H1 (cell line): Measurements from ENCODE around the gene NSA2. TPM values are rescaled to one million over a fixed set of nuclear protein-coding genes. Genes with fewer than 3 reads are reported as not detected.

ENCODE experiments used
- CTCF ChIA-PET: fragments of 300-600 bp; sonication (Branson Sonifier 250); formaldehyde crosslinking; loops from one replicate; lab custom pipeline; 2021; ENCODE audit not compliant: partially characterized antibody; lab: Charles Lee
- POLR2A ChIA-PET: fragments of 300-600 bp; sonication (Branson Sonifier 250); formaldehyde crosslinking; loops from one replicate; lab custom pipeline; 2021; ENCODE audit warnings: inconsistent platforms; ENCODE audit not compliant: partially characterized antibody; lab: Charles Lee
- DNase-seq, 2 experiments: peaks; one replicate each; pipeline versions ENCODE4 v3.0.0 to v3.0.0-alpha.2; 2010 to 2022; ENCODE audit warnings: low spot score in 2 of 2, low read depth in 1 of 2, mixed read lengths in 1 of 2
- FAIRE-seq: peaks from 2 replicates; lab custom pipeline; 2011; peaks lifted over from hg19 to GRCh38; lab: Jason Lieb, UNC
- H2AFZ ChIP-seq: 2 replicates; pipeline ENCODE4 v1.8.1; 2012; ENCODE audit warnings: low read length, inconsistent platforms
- H2AK5ac ChIP-seq: 2 replicates; pipeline ENCODE4 v1.6.1; 2013; ENCODE audit warnings: low read depth, low read length
- H2BK120ac ChIP-seq: replicated peaks from 2 replicates; pipeline ENCODE3; 2013; ENCODE audit warnings: low read depth, low read length, inconsistent platforms
- H2BK12ac ChIP-seq: 2 replicates; pipeline ENCODE4 v1.6.1; 2013; ENCODE audit warnings: low read depth, low read length
- H2BK15ac ChIP-seq: 2 replicates; pipeline ENCODE4 v1.6.1; 2013; ENCODE audit warnings: low read length
- H2BK20ac ChIP-seq: 2 replicates; pipeline ENCODE4 v1.6.1; 2013; ENCODE audit warnings: low read length
- H2BK5ac ChIP-seq: 2 replicates; pipeline ENCODE4 v1.6.1; 2013; ENCODE audit warnings: low read depth, low read length
- H3K14ac ChIP-seq: 2 replicates; pipeline ENCODE4 v1.6.1; 2013; ENCODE audit warnings: inconsistent platforms; ENCODE audit not compliant: insufficient read length
- H3K18ac ChIP-seq: 2 replicates; pipeline ENCODE4 v1.6.1; 2013; ENCODE audit warnings: low read length; ENCODE audit errors: extremely low read depth
- H3K23ac ChIP-seq: 2 replicates; pipeline ENCODE4 v1.6.1; 2013; ENCODE audit warnings: inconsistent platforms; ENCODE audit not compliant: insufficient read length
- H3K23me2 ChIP-seq: 2 replicates; pipeline ENCODE4 v1.6.1; 2013; ENCODE audit warnings: low read depth, low read length
- H3K27ac ChIP-seq: 2 replicates; pipeline ENCODE4 v1.6.1; 2011; ENCODE audit warnings: low read depth, low read length, inconsistent platforms
- H3K27me3 ChIP-seq, 4 experiments: replicated peaks in 1 of 4; 1 replicate in 1 of 4; 2 replicates in 3 of 4; pipeline versions ENCODE4 v1.6.1 to v1.8.1; 2011 to 2013; ENCODE audit warnings: low read length in 3 of 4, mild to moderate bottlenecking in 3 of 4, inconsistent platforms in 2 of 4, mixed read lengths in 2 of 4, moderate library complexity in 1 of 4; ENCODE audit not compliant: control insufficient read depth in 3 of 4, insufficient read depth in 3 of 4; ENCODE audit errors: extremely low read depth in 1 of 4
- H3K36me3 ChIP-seq, 4 experiments: 2 replicates each; pipeline versions ENCODE4 v1.6.1 to v1.8.1; 2011 to 2013; ENCODE audit warnings: mild to moderate bottlenecking in 4 of 4, low read length in 3 of 4, moderate library complexity in 2 of 4, control low read depth in 1 of 4, inconsistent platforms in 1 of 4; ENCODE audit not compliant: insufficient read depth in 4 of 4, control insufficient read depth in 2 of 4
- H3K4ac ChIP-seq: replicated peaks from 2 replicates; pipeline ENCODE3; 2013; ENCODE audit warnings: low read length, low read depth, mixed read lengths, inconsistent platforms; ENCODE audit not compliant: insufficient read length
- H3K4me1 ChIP-seq, 4 experiments: replicated peaks in 1 of 4; 1 replicate in 1 of 4; 2 replicates in 3 of 4; pipeline versions ENCODE4 v1.6.1 to v1.8.1; 2011 to 2013; ENCODE audit warnings: low read length in 3 of 4, inconsistent platforms in 2 of 4, mixed read lengths in 1 of 4; ENCODE audit not compliant: insufficient read depth in 4 of 4, control insufficient read depth in 3 of 4
- H3K4me2 ChIP-seq, 2 experiments: 2 replicates each; pipeline versions ENCODE4 v1.6.1 to v1.8.1; 2011 to 2013; ENCODE audit warnings: low read depth in 2 of 2, low read length in 2 of 2, control low read depth in 1 of 2, inconsistent platforms in 1 of 2, mild to moderate bottlenecking in 1 of 2; ENCODE audit not compliant: insufficient read depth in 1 of 2
- H3K4me3 ChIP-seq, 4 experiments: fragments of 200-600, 300-600 bp in 1 of 4; sonication (generic), shearing (Covaris generic), sonication (Bioruptor Twin) in 1 of 4; 2 replicates each; pipeline versions ENCODE4 v1.5.1 to v1.8.1; 2011 to 2016; ENCODE audit warnings: low read length in 4 of 4, low read depth in 3 of 4, control low read depth in 2 of 4, inconsistent platforms in 2 of 4, mild to moderate bottlenecking in 2 of 4, mixed read lengths in 1 of 4, moderate library complexity in 1 of 4; ENCODE audit not compliant: insufficient read depth in 2 of 4; ENCODE audit errors: extremely low read depth in 1 of 4
- H3K56ac ChIP-seq: replicated peaks from 2 replicates; pipeline ENCODE3; 2013; ENCODE audit warnings: low read depth, mild to moderate bottlenecking, mixed read lengths, low read length, inconsistent platforms; ENCODE audit not compliant: insufficient read length
- H3K79me1 ChIP-seq: 2 replicates; pipeline ENCODE4 v1.6.1; 2013; ENCODE audit warnings: low read depth, low read length, control low read depth
- H3K79me2 ChIP-seq, 2 experiments: 2 replicates each; pipeline versions ENCODE4 v1.6.1 to v1.8.1; 2012 to 2013; ENCODE audit warnings: low read length in 2 of 2, mild to moderate bottlenecking in 2 of 2, inconsistent platforms in 1 of 2; ENCODE audit not compliant: insufficient read depth in 2 of 2, control insufficient read depth in 1 of 2
- H3K9ac ChIP-seq, 4 experiments: replicated peaks in 1 of 4; 1 replicate in 1 of 4; 2 replicates in 3 of 4; pipeline versions ENCODE4 v1.6.1 to v1.8.1; 2011 to 2013; ENCODE audit warnings: low read depth in 3 of 4, low read length in 3 of 4, control low read depth in 2 of 4, mild to moderate bottlenecking in 2 of 4, moderate library complexity in 2 of 4, inconsistent platforms in 1 of 4; ENCODE audit errors: extremely low read depth in 1 of 4
- H3K9me3 ChIP-seq, 2 experiments: 2 replicates each; pipeline versions ENCODE4 v1.6.1 to v1.8.1; 2012 to 2013; ENCODE audit warnings: mild to moderate bottlenecking in 2 of 2, moderate library complexity in 2 of 2, control low read depth in 1 of 2, inconsistent platforms in 1 of 2, low read depth in 1 of 2, low read length in 1 of 2, mixed read lengths in 1 of 2; ENCODE audit not compliant: insufficient read depth in 2 of 2
- H4K20me1 ChIP-seq, 2 experiments: replicated peaks in 1 of 2; 2 replicates each; pipeline versions ENCODE3 to v1.8.1; 2011 to 2013; ENCODE audit warnings: inconsistent platforms in 2 of 2, low read length in 2 of 2, mild to moderate bottlenecking in 1 of 2; ENCODE audit not compliant: insufficient read depth in 2 of 2, control insufficient read depth in 1 of 2
- H4K5ac ChIP-seq: 2 replicates; pipeline ENCODE4 v1.6.1; 2013; ENCODE audit warnings: low read length, low read depth, mixed read lengths, inconsistent platforms; ENCODE audit not compliant: insufficient read length
- H4K8ac ChIP-seq: 2 replicates; pipeline ENCODE4 v1.8.0; 2013; ENCODE audit warnings: mild to moderate bottlenecking, moderate library complexity, low read length, inconsistent platforms; ENCODE audit not compliant: insufficient read depth; ENCODE audit errors: extremely low read depth
- H4K91ac ChIP-seq: replicated peaks from 2 replicates; pipeline ENCODE3; 2013; ENCODE audit warnings: low read length, mixed read lengths, inconsistent platforms; ENCODE audit not compliant: insufficient read length
- ASH2L ChIP-seq: fragments of 200-600, 300-600 bp; sonication (generic); IDR thresholded peaks from one replicate; pipeline ENCODE4 v1.7.1; 2017; ENCODE audit warnings: low read length
- BCL11A ChIP-seq, 2 experiments: IDR thresholded peaks; one replicate each; pipeline ENCODE4 v1.6.1; 2011; ENCODE audit warnings: low read depth in 2 of 2, low read length in 2 of 2, mild to moderate bottlenecking in 2 of 2
- FOSL1 ChIP-seq: IDR thresholded peaks from 2 replicates; pipeline ENCODE4 v1.6.1; 2011; ENCODE audit warnings: mild to moderate bottlenecking, low read depth, low read length, moderate library complexity; ENCODE audit not compliant: insufficient read depth
- HDAC2 ChIP-seq, 2 experiments: fragments of 300-600 bp in 1 of 2; sonication (generic) in 1 of 2; IDR thresholded peaks; 2 replicates each; pipeline ENCODE4 v1.6.1; 2011 to 2012; ENCODE audit warnings: low read depth in 2 of 2, low read length in 2 of 2, mild to moderate bottlenecking in 2 of 2, moderate library complexity in 2 of 2, borderline replicate concordance in 1 of 2, inconsistent platforms in 1 of 2
- JUN ChIP-seq: IDR thresholded peaks from 2 replicates; pipeline ENCODE4 v1.6.1; 2011; ENCODE audit warnings: low read depth, mild to moderate bottlenecking, improper control_type of control experiment, low read length
- JUND ChIP-seq: IDR thresholded peaks from 2 replicates; pipeline ENCODE4 v1.6.1; 2011; ENCODE audit warnings: mild to moderate bottlenecking, improper control_type of control experiment, low read length
- RNF2 ChIP-seq: fragments of 200-900, 300-1000 bp; sonication (generic); IDR thresholded peaks from 2 replicates; pipeline ENCODE4 v1.7.1; 2016; ENCODE audit warnings: borderline replicate concordance, low read depth, mild to moderate bottlenecking, antibody characterized with exemption, low read length; ENCODE audit not compliant: poor library complexity, severe bottlenecking; ENCODE audit errors: missing control alignments
- SIN3A ChIP-seq, 2 experiments: IDR thresholded peaks in 1 of 2; conservative IDR thresholded peaks in 1 of 2; 2 replicates each; pipeline ENCODE4 v1.6.1; 2011 to 2012; ENCODE audit warnings: low read length in 2 of 2, improper control_type of control experiment in 1 of 2, low read depth in 1 of 2, mild to moderate bottlenecking in 1 of 2
- SRF ChIP-seq: IDR thresholded peaks from 2 replicates; pipeline ENCODE4 v1.6.1; 2011; ENCODE audit warnings: mild to moderate bottlenecking, low read depth, low read length, moderate library complexity
- SUZ12 ChIP-seq: fragments of 200-600 bp; sonication (generic); IDR thresholded peaks from 2 replicates; pipeline ENCODE4 v1.6.1; 2012; ENCODE audit warnings: mild to moderate bottlenecking, inconsistent platforms, low read length, moderate library complexity, mixed read lengths
- TEAD4 ChIP-seq: IDR thresholded peaks from 2 replicates; pipeline ENCODE4 v1.6.1; 2012; ENCODE audit warnings: low read depth, low read length, inconsistent platforms, mixed read lengths
- ZNF274 ChIP-seq: IDR thresholded peaks from 2 replicates; pipeline ENCODE4 v1.7.0; 2012; ENCODE audit warnings: low read length, borderline replicate concordance; ENCODE audit errors: extremely low read depth
- WGBS, 2 experiments: shearing (Covaris generic) in 1 of 2; methylation state at CpG; one replicate each; pipeline versions ENCODE4 v1.1.6 to v1.1.7; 2013 to 2015; ENCODE audit warnings: low lambda C conversion rate in 2 of 2, mixed read lengths in 2 of 2, inconsistent platforms in 1 of 2, low coverage in 1 of 2, missing lambda C conversion rate in 1 of 2; ENCODE audit not compliant: insufficient replicate concordance in 2 of 2, insufficient coverage in 1 of 2, insufficient read length in 1 of 2; ENCODE audit errors: extremely low coverage in 1 of 2, missing lambda C conversion rate in 1 of 2; 5-methylcytosine and 5-hydroxymethylcytosine counted together
- polyA plus RNA-seq, 7 experiments: library from polyadenylated mRNA; depleted of rRNA in 3 of 7; stranded (reverse) in 5 of 7; unstranded in 2 of 7; fragments of >200 nt in 5 of 7; fragments of 200-250 nt in 2 of 7; gene quantifications; 1 replicate in 5 of 7; 2 replicates in 1 of 7; 4 replicates in 1 of 7; pipeline versions ENCODE4 v1.2.1 to v1.2.3, GENCODE V29; 2011 to 2013; ENCODE audit warnings: missing spikeins in 2 of 7, mixed read lengths in 2 of 7
- total RNA-seq: library from RNA; stranded (reverse); fragmentation: NEBNext Ultra II Directional; extraction: Animal tissue kit (Norgen Biotek cat#: 25700); gene quantifications from 2 replicates; pipeline ENCODE4 v1.2.1, GENCODE V29; 2021
- TF ChIP-seq, protein P1 (sequence below): IDR thresholded peaks from 2 replicates; pipeline ENCODE4 v1.6.1; 2012; ENCODE audit warnings: inconsistent platforms

The NSA2 gene
- total and polyA plus RNA-seq, 2 of the 8 experiments (the other 6 are each of a cell fraction or from before 2014, with no cell fraction given): 17.0 to 68.7 TPM

DNA sequence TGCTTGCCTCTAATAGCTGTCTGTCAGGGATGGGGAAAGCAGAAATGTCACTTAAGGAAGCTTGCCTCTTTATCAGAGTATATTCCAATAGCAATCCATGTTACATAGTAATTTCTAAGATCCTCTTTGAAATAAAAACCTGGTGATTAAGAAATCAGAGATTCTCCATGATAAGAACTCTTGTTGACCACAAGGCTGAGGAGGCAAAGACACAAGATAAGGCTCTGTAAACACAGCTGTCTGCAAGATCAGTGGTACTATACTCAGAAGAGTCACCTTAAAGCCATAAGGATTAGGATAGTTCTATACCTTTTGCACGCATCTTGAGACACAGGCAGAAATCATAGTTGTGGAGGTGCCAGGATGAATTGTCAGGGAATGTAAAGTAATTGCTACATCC, 41.7 kb upstream of the NSA2 start:
- no peaks in the 10 kb centered on the region for H3K9me3 ChIP-seq
- TF ChIP-seq JUN (no peak), SUZ12 (no peak), TEAD4 (no peak), RNF2 (no peak), SIN3A (conservative IDR thresholded peaks at IDR 0.05 in 1 of 2, IDR thresholded peaks at IDR 0.05 in 1 of 2; ENCODE audit: low read depth in 1 of 2, low read length in 2 of 2) (no peak), BCL11A (IDR thresholded peaks at IDR 0.05; ENCODE audit: low read depth in 2 of 2, low read length in 2 of 2) (no peak), JUND (no peak), HDAC2 (IDR thresholded peaks at IDR 0.05; ENCODE audit: borderline replicate concordance in 1 of 2, low read depth in 2 of 2, low read length in 2 of 2) (no peak), FOSL1 (no peak), ZNF274 (no peak), SRF (no peak), ASH2L (no peak)
- TF ChIP-seq, protein P1, sequence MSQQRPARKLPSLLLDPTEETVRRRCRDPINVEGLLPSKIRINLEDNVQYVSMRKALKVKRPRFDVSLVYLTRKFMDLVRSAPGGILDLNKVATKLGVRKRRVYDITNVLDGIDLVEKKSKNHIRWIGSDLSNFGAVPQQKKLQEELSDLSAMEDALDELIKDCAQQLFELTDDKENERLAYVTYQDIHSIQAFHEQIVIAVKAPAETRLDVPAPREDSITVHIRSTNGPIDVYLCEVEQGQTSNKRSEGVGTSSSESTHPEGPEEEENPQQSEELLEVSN: no peak
- no peak overlapping the region for H4K5ac ChIP-seq
- DNase-seq (no peak), FAIRE-seq (no peak)
- no peaks in the 10 kb centered on the region for H3K4me1 ChIP-seq
- no peak overlapping the region for H2BK120ac ChIP-seq
- no peak overlapping the region for H3K27ac ChIP-seq
- no peaks in the 10 kb centered on the region for H3K79me2 ChIP-seq
- H3K9ac ChIP-seq: no peak overlapping the region
- H4K91ac ChIP-seq: no peak overlapping the region
- 95% methylated on average over 1 of the region's 1 CpG; no CpG with 5 or more reads in 1 of the 2 experiments for WGBS, 2 experiments
- no peak overlapping the region for H2BK12ac ChIP-seq
- H2AFZ ChIP-seq: no peak overlapping the region
- no peak overlapping the region for H2BK15ac ChIP-seq
- no peak overlapping the region for H2AK5ac ChIP-seq
- CTCF ChIA-PET: interaction anchor here (1.0 kb wide), 1 partner anchor 8 kb away, joined by 3 read pairs; no protein-coding TSS in a partner anchor
- no peak overlapping the region for H3K23ac ChIP-seq
- no peak overlapping the region for H3K56ac ChIP-seq
- no peak overlapping the region for H3K4ac ChIP-seq
- no peak overlapping the region for H2BK20ac ChIP-seq
- no peak overlapping the region for H3K4me2 ChIP-seq
- peaks cover 2 to 55% (median 17%) of the 10 kb centered on the region in 4 experiments for H3K36me3 ChIP-seq
- H3K18ac ChIP-seq: no peak overlapping the region
- H3K27me3 ChIP-seq: no peaks in the 10 kb centered on the region
- no peaks in the 10 kb centered on the region for H3K23me2 ChIP-seq
- no peak overlapping the region for H3K4me3 ChIP-seq
- no peak overlapping the region for H2BK5ac ChIP-seq
- H4K8ac ChIP-seq: no peak overlapping the region
- H3K14ac ChIP-seq: no peak overlapping the region
- H4K20me1 ChIP-seq: no peaks in the 10 kb centered on the region
- POLR2A ChIA-PET: interaction anchor here (0.7 kb wide), 1 partner anchor 96 kb away, joined by 3 read pairs; no protein-coding TSS in a partner anchor
- H3K79me1 ChIP-seq: no peaks in the 10 kb centered on the region
